ENCODE results near the gene GPC1. TPM values are rescaled to one million over a fixed set of nuclear protein-coding genes. Genes with fewer than 3 reads are reported as not detected.

Gene GPC1
- polyA plus RNA-seq, 1 donor from 2014 or later: 0.26 TPM

DNA sequence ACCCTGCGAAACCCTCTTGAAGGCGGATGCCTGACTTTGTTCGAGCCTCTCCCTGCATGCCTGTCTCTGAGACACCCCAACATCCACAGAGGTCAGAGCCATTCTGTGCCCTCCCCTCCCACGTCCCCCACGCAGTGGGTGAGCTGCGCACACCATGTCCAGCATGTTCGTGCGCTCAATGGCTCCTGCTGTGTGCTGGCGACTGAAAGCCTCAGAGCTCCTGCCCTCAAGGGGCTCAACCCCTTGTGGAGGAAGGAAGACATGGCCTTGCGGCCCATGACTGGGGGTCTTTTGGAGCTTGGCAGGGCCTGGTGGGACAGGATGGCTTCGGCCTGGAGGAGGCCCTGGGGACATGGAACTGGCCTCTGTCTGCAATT is 76.6 kb downstream of the GPC1 start:
- Mint-ChIP-seq H3K27ac (no peak overlapping the region), H3K27me3 (no peaks in the 10 kb centered on the region), H3K4me1 (peaks cover 4 to 8% (median 6%) of the 10 kb centered on the region in 3 donors), H3K4me3 (no peak overlapping the region), H3K36me3 (peaks cover 5% of the 10 kb centered on the region), H3K9me3 (no peaks in the 10 kb centered on the region)

DNA sequence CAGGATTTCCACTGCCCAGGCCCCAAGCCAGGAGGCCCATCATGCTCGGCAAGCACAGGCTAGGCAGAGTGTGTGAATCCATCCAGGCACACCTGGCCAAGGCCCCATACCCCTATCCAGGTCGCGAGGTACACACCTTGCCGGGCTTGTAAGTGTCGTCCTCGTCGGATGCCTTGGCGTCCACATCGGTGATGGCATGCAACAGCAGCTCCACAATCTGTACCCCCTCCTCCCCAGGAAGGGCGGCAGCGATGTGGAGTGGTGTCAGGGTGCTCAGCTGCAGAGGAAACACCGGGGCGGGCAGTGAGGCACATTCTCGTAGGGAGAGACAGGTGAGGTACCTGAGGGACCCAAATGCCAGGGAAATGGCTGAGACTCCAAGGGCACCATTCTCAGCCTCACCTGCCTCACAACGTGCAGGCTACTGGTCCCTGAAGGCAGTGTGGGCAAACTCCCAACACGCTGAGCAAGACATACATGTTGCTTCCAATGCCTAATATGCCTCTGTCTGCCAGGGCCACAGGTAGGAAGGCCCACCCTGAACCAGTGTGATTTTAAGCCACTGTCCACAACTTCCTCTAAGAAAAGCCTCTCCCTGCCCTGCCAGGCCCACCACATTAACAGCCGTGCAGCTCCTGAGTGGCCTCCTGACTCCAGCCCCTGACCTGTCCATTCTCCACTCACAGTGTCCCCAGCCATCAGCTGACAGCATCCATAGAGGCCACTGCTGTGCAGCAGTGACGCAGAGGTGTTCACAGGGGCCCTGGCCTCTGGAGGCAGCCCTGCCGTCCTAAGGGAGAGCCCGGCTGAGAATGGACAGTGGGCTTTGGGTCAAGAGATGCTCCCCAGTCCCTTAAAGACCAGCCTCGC is 77.4 kb downstream of the GPC1 start:
- H3K9me3 Mint-ChIP-seq: no peaks in the 10 kb centered on the region
- no peak overlapping the region for H3K27ac Mint-ChIP-seq
- peaks cover 5% of the 10 kb centered on the region for H3K36me3 Mint-ChIP-seq
- H3K27me3 Mint-ChIP-seq: no peaks in the 10 kb centered on the region
- peaks cover 4 to 8% (median 6%) of the 10 kb centered on the region in 3 donors for H3K4me1 Mint-ChIP-seq
- H3K4me3 Mint-ChIP-seq: peak overlapping the region in 1 of 4 donors; percentile 60

DNA sequence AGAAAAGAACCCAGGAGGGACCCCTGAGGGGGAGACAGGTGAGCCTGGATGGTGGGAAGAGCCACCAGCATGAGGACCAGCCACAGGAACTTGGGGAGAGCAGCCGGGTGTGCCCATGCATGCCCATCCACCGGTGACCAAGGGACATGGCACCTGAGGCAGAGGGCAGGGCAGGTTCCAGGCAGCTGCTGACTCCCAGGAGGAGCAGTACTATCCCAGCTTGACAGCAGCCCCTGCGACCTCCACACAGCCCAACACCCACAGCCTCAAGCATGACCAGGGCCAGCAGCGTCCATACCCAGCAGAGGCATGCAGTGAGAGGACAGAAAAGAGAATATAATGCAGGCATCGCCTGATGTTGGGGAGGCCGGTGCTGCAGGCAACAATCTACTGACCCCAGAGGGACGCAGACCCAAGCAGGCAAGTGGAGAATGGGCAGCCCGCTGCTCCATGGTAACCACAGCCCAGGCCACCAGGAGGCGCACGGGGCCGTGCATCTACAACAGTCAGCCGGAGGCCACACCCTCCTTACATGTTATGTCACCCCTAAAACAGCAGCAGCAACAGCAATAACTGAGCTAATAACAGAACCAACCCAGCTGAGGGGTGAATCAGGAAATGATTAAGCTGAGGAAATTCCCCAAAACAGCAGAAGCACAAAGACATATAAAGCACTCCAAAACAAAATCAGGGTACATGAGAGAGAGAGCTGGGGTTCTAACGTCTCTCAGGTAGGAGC is 78.3 kb downstream of the GPC1 start:
- Mint-ChIP-seq H3K4me1 (peaks cover 4 to 8% (median 6%) of the 10 kb centered on the region in 3 donors), H3K27me3 (no peaks in the 10 kb centered on the region), H3K36me3 (peaks cover 9% of the 10 kb centered on the region), H3K9me3 (no peaks in the 10 kb centered on the region), H3K4me3 (peak overlapping the region in 3 of 4 donors; percentile 34 to 64 (median 59)), H3K27ac (peak overlapping the region; percentile 36 to 89 (median 88))

DNA sequence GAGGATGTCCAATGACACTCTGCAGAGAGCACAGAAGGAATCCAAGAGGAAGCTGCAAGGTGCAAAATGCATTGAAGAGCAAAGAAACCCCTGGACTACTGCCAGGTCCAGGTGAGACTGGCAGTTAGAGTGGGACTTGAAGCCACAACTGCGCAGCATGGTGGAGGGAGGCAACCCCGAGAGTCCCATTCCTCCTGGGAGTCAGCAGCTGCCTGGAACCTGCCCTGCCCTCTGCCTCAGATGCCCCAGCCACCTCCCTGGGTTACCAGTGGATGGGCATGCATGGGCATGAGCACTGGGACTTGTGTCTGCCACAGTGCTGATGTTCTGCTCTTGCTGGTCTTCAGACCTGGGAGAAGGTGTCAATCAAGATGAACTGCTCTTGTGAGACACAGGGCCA is 79.2 kb downstream of the GPC1 start:
- Mint-ChIP-seq H3K27me3 (no peaks in the 10 kb centered on the region), H3K4me3 (no peak overlapping the region), H3K9me3 (no peaks in the 10 kb centered on the region), H3K4me1 (peaks cover 4 to 8% (median 6%) of the 10 kb centered on the region in 3 donors), H3K36me3 (peaks cover 7% of the 10 kb centered on the region), H3K27ac (peak overlapping the region in 1 of 3 donors; percentile 89)

DNA sequence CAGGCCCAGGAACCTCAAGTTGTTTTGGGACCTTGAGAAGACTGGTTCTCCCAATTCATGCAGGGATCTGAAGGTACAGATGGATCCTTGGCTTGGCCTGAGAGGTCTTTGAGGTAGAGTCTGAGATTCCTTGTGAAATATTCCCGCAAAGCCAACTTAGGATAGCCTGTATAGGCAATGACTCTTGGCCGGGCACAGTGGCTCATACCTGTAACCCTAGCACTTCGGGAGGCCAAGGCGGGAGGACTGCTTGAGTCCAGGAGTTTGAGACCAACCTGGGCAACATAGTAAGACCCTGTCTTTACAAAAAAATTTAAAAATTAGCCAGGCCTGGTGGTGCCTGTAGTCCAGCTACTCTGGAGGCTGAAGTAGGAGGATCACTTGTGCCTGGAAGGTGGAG is 81.9 kb downstream of the GPC1 start:
- H3K4me3 Mint-ChIP-seq: no peak overlapping the region
- H3K27me3 Mint-ChIP-seq: no peaks in the 10 kb centered on the region
- H3K27ac Mint-ChIP-seq: no peak overlapping the region
- peaks cover 6 to 9% (median 8%) of the 10 kb centered on the region in 3 donors for H3K4me1 Mint-ChIP-seq
- no peaks in the 10 kb centered on the region for H3K9me3 Mint-ChIP-seq
- H3K36me3 Mint-ChIP-seq: peaks cover 7% of the 10 kb centered on the region

Other genes starting within 250 kb of the GPC1 start
- gene ANKMY1, start 122.3 kb downstream of the GPC1 start, polyA plus RNA-seq: 18.4 TPM
- 23.4 TPM for gene DUSP28, start 124.7 kb downstream of the GPC1 start, polyA plus RNA-seq
- gene RNPEPL1, start 132.8 kb downstream of the GPC1 start, polyA plus RNA-seq: 22.6 TPM
- gene CAPN10, start 151.1 kb downstream of the GPC1 start, polyA plus RNA-seq: 18.2 TPM
- not detected for gene GPR35, start 189.8 kb downstream of the GPC1 start, polyA plus RNA-seq
- not detected for gene AQP12B, start 247.2 kb downstream of the GPC1 start, polyA plus RNA-seq